MV-4-11 (cell line): ENCODE results near the gene RNASE12.
"Not testable (repeated sequence)": the region's sequence is repeated elsewhere in the genome, so short reads cannot be mapped to it uniquely, and the experiment has no call there.

Experiments used
- DNase-seq: peaks from one replicate; lab custom pipeline; 2025; lab: John Stamatoyannopoulos, UW

RNASE12 gene

GRCh38 chr14:20580242-20580641, 10.9 kb downstream of the RNASE12 start:
- no peak for DNase-seq

DNA sequence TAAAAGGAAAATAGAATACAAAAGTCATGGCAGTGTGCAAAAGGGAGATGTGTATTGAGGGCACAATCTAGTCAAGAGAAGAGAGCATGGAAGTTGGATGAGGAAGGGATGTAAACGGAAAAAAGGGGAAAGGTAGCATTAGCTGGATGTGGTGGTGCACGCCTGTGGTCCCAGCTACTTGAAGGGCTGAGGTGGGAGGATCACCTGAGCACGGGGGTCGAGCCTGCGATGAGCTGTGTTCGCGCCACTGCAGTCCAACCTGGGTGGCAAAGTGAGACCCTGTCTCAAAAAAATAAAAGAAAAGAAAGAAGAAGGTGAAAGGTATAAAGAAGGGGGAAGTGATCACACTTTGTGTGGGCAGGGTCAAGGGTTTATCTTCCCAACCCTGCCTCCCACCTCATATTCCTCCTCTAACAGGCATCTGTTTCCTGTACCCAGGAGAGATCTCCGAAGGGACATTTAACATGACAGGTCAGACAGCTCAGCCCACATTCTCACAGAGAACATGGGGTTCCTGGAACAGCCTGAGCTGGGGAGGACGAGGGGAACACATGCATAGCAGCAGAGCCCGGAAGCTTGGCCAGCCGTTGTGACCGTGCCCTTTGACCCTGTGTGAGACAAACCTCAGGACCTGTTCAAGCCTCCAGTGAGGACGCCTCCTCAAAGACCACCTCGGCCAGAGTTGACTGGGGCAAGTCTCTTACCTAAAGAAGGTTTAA, 12.2 kb downstream of the RNASE12 start:
- no peak for DNase-seq

GRCh38 chr14:20578325-20578724, 12.9 kb downstream of the RNASE12 start:
- DNase-seq: no peak

DNA sequence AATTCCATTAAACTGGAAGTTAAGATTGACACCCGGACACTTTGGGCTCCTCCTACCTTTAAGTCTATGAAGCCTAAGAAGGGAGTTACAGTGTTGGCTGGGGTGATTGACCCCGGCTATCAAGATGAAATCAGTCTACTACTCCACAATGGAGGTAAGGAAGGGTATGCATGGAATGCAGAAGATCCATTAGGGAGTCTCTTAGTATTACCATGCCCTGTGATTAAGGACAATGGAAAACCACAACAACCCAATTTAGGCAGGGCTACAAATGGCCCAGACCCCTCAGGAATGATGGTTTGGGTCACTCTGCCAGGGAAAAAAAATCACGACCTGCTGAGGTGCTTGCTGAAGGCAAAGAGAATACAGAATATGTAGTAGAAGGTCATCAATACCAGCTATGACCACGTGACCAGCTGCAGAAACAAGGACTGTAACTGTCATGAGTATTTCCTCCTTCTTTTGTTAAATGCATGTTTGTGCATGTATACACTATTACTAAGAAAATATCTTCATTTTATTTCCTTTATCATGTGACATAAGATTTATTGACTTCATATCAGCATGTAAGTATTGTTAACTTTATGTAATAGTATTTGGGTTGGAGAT, 18.7 kb downstream of the RNASE12 start:
- DNase-seq: not testable (repeated sequence)

GRCh38 chr14:20570720-20571119, 20.5 kb downstream of the RNASE12 start:
- peak; percentile 95 for DNase-seq

DNA sequence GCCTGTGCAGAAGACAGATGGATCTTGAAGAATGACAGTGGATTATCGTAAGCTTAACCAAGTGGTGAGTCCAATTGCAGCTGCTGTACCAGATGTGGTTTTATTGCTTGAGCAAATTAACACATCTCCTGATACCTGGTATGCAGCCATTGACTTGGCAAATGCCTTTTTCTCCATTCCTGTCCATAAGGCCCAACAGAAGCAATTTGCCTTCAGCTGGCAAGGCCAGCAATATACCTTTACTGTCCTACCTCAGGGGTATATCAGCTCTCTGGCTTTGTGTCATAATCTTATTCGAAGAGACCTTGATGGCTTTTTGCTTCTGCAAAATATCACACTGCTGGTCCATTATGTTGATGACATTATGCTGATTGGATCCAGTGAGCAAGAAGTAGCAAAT, 21.3 kb downstream of the RNASE12 start:
- not testable (repeated sequence) for DNase-seq

DNA sequence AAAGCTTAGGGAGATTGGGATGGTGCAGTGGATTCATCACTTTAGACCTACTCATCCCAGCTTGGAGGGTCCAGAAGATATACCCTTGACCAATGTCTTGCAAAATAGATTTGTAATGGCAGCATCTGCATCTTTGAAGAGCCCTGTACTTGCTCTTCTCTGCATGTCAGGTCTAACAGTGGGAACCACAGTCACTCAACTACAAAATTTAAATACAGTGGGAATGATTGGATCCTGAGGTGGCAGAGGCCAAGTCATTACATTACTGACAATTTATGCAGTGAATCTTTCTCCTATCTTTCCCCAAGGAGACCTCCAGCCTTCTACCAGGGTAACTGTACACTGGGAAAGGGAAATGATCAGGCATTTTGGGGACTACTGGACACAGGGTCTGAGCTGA, 22.1 kb downstream of the RNASE12 start:
- no peak for DNase-seq

GRCh38 chr14:20568393-20568792, 22.8 kb downstream of the RNASE12 start:
- no peak for DNase-seq

DNA sequence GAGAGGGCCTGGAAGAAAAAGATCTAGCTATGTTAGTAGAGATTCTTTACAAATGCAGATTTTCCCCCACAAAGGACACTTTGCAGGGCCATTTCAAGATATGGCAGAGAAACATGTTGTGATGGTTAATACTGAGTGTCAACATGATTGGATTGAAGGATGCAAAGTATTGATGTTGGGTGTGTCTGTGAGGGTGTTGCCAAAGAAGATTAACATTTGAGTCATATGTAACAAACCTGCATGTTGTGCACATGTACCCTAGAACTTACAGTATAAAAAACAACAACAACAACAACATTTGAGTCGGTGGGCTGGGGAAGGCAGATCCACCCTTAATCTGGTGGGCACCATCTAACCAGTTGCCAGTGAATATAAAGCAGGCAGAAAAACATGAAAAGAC, 24.0 kb downstream of the RNASE12 start:
- not testable (repeated sequence) for DNase-seq

- no peak for DNase-seq
These were observed 26.6 kb downstream of the RNASE12 start for GRCh38 chr14:20564501-20564997.

DNA sequence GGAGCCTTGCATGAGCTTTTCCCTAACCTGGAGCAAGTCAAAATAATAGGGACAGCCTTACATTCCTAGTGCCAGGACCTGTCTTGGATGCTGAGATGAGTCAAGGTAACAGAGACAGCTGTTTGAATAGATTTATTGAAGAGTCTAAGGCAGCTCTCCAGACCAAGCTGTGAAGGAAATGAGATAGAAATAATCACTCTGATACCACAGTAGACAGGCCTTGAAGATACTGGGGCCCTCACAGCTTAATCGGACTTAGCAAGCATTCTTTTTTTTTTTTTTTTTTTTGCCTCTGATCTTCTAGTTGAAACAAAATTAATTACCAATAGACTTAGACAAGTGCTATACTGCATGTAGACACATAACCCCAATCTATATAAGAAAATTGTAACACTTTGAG, 27.2 kb downstream of the RNASE12 start:
- DNase-seq: no peak

DNA sequence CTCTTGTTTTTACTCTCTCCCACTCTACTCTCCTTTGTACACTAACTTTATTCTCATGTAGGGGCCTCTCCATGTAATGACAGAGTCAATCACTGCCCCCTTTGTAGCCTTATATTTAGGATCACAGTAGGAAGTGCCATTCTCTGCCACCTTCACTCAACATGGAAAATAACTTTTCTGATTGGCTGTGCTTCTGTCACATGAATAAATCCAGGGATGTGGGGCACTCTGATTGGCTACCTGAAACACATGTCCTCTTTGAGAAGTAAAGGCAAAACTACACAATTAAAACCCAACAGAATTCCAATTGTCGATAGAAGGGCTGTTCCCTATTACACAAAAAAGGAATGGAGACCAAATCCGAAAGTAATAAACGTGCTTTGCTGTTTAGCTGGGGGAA, 30.2 kb downstream of the RNASE12 start, which contains the start of gene RNASE9:
TSS of gene RNASE9 (minus strand) at position 87 of the 400 bp plus-strand sequence.
- DNase-seq: no peak

GRCh38 chr14:20559461-20559904, 31.7 kb downstream of the RNASE12 start:
- no peak for DNase-seq

GRCh38 chr14:20557212-20557542, 34.0 kb downstream of the RNASE12 start:
- DNase-seq: no peak

GRCh38 chr14:20556500-20557211, 34.5 kb downstream of the RNASE12 start:
- peak; percentile 36 for DNase-seq

- DNase-seq: no peak
These were observed 35.3 kb downstream of the RNASE12 start for GRCh38 chr14:20555845-20556244.

DNA sequence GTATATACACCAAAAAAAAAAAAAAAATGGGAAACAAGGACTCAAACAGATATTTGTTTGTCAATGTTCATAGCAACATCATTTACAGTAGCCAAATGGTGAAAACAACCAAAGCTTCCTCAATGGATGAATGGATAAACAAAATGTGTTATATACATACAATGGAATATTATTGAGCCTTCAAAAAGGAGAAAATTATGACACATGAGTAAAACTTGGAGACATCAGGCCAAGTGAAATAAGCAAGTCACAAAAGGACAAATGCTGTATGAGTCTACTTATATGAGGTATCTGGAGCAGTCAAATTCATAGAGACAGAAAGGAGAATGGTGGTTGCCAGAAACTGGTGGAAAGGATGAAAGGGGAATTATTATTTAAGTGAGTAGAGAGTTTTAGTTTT, 38.2 kb downstream of the RNASE12 start:
- no peak for DNase-seq

- no peak for DNase-seq
These were observed 39.6 kb downstream of the RNASE12 start for GRCh38 chr14:20551606-20552005.

DNA sequence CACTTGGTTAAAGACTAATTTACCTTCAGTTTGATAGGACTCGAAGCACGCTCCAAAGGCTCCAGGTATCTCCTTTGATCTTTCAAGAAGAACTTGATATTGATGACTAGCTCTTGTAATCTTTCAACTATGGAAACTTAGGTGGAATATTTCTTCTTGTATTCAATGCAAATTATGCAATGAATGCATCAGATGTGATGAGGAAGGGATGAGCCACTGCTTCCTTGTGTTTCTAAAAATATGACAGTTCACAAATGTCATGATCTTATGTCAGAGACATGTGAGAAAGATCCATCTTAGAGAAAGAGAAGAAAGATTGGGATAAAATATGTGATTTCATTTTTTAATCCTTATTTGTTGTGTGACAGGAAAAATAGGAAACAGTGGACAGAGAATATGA, 40.2 kb downstream of the RNASE12 start:
- DNase-seq: peak; percentile 6

- DNase-seq: no peak
These were observed 42.6 kb downstream of the RNASE12 start for GRCh38 chr14:20548414-20549158.

GRCh38 chr14:20546877-20547276, 44.3 kb downstream of the RNASE12 start:
- no peak for DNase-seq
